ENCODE measurements around the gene ENTHD1.

The ENTHD1 gene

DNA sequence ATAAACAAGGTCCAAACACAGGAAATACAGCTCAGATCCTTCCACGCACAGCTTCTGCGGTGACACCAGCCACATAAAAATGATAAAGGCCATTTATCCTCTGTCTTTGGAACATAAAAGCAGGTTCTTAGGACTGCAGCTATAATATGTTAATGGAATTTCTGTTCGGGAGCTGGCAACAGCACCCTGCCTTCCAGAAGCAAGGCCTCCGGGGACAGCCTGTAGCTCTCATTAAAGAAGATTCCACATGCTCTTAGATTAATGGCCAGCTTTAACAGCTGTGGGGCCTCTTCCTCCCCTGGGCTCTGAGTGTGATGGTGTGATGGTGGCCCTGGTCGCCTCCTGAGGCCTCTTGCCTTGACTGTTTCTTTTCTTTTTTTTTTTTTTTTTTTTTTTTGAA, 185.7 kb downstream of the ENTHD1 start:
- no peak overlapping the region for H3K9ac ChIP-seq (ENCODE audit: insufficient read length)
- TF ChIP-seq EZH2 (IDR thresholded peaks at IDR 0.05) (no peak), POLR2AphosphoS5 (IDR thresholded peaks at IDR 0.05; ENCODE audit: borderline replicate concordance, low read depth, low read length) (no peak), FOXP2 (optimal IDR thresholded peaks at IDR 0.05; ENCODE audit: control extremely low read depth, extremely low read length, insufficient read depth) (no peak)
- H3K9me3 ChIP-seq (ENCODE audit: low read depth, low read length): no peaks in the 10 kb centered on the region
- H3K4me3 ChIP-seq: no peak overlapping the region
- no peak for DNase-seq (ENCODE audit: low read depth, low spot score)
- H3K36me3 ChIP-seq (ENCODE audit: insufficient read depth, low read length): no peaks in the 10 kb centered on the region
- H3K27ac ChIP-seq: peak overlapping the region; percentile 72

DNA sequence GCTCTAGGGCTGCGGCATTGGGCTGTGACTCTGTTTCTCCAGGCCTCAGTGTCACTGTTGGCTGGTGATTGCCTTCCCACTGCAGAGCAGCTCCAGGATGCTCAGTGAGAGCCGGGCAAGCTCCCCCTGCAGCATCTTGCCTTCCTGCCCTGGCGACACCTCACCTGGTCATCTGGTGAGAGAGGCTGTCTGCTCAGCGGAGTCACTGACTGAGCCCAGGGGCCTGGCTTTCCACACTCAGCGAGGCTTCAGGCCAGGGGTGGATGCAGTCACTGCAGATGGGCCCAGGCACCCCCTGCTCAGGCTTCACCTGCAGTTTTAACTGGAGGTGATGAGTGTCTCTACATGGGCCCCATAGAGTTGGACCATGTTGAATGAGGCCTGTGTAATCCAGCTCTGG, 186.2 kb downstream of the ENTHD1 start:
- no peaks in the 10 kb centered on the region for H3K36me3 ChIP-seq (ENCODE audit: insufficient read depth, low read length)

DNA sequence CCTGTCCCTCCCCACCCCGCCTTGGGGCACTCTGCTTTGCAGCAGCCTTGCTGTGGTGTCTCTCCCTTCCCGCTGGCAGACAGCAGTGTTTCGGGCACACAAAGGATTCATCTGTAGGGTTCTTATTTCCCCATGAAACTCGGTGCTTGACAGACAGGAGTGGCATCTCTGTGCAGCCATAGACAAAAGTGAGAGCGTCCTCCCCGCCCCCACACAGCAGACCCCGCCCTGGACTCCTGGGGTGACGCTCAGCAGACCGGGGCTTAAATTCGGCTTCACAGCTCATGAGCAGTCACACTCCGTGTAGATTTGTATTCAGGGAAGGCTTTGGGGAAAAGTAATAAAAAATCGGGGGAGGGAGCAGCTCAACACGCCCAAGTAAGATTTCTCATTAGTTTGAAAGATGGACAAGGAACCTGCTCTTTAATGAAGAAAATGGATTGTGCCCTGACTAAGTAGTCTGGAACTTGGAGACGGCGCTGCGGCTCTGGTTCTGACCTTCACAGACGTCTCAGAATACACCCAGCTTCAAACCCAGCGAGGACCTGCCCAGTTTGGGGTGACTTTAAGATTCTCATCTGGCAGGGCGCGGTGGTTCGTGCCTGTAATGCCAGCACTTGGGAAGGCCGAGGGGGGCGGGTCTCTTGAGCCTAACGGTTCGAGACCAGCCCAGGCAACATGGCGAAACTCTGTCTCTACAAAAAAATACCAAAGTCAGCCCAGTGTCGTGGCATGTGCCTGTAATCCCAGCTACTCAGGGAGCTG, 187.0 kb downstream of the ENTHD1 start:
- Histone ChIP-seq H3K9me3 (ENCODE audit: low read depth, low read length) (no peaks in the 10 kb centered on the region), H3K27ac (peak overlapping the region; percentile 72), H3K9ac (ENCODE audit: insufficient read length) (no peak overlapping the region), H3K36me3 (ENCODE audit: insufficient read depth, low read length) (no peaks in the 10 kb centered on the region), H3K4me3 (no peak overlapping the region)
- TF ChIP-seq POLR2AphosphoS5 (IDR thresholded peaks at IDR 0.05; ENCODE audit: borderline replicate concordance, low read depth, low read length) (no peak), EZH2 (IDR thresholded peaks at IDR 0.05) (no peak), FOXP2 (optimal IDR thresholded peaks at IDR 0.05; ENCODE audit: control extremely low read depth, extremely low read length, insufficient read depth) (no peak)
- DNase-seq (ENCODE audit: low read depth, low spot score): no peak

More for the DNA sequence above, 186.2 kb downstream of the ENTHD1 start:
- no peak overlapping the region for H3K9ac ChIP-seq (ENCODE audit: insufficient read length)
- TF ChIP-seq POLR2AphosphoS5 (IDR thresholded peaks at IDR 0.05; ENCODE audit: borderline replicate concordance, low read depth, low read length): no peak
- TF ChIP-seq FOXP2 (optimal IDR thresholded peaks at IDR 0.05; ENCODE audit: control extremely low read depth, extremely low read length, insufficient read depth): no peak
- TF ChIP-seq EZH2 (IDR thresholded peaks at IDR 0.05): no peak
- H3K4me3 ChIP-seq: no peak overlapping the region
- no peak for DNase-seq (ENCODE audit: low read depth, low spot score)
- H3K27ac ChIP-seq: peak overlapping the region; percentile 72
- H3K9me3 ChIP-seq (ENCODE audit: low read depth, low read length): no peaks in the 10 kb centered on the region

DNA sequence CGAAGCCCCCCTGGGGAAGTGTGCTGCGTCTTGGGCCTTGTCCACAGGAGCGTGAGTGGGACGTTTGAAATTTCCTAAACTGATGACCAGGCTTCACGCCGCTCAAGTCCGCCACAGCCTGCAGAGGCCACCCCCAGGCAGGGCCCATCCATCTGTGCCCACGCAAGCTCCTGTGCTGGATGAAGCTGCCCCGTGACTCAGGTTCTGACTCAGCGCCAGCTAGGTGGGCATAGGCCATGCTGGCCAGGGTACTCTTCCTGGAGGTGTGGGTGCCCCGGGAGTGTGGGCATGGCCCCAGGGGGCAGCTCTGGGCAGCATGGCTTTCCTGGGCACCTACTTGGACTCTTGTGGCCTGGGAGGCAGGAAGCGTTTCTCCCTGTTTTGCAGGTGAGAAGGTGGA, 188.2 kb downstream of the ENTHD1 start:
- no peak overlapping the region for H3K9ac ChIP-seq (ENCODE audit: insufficient read length)

DNA sequence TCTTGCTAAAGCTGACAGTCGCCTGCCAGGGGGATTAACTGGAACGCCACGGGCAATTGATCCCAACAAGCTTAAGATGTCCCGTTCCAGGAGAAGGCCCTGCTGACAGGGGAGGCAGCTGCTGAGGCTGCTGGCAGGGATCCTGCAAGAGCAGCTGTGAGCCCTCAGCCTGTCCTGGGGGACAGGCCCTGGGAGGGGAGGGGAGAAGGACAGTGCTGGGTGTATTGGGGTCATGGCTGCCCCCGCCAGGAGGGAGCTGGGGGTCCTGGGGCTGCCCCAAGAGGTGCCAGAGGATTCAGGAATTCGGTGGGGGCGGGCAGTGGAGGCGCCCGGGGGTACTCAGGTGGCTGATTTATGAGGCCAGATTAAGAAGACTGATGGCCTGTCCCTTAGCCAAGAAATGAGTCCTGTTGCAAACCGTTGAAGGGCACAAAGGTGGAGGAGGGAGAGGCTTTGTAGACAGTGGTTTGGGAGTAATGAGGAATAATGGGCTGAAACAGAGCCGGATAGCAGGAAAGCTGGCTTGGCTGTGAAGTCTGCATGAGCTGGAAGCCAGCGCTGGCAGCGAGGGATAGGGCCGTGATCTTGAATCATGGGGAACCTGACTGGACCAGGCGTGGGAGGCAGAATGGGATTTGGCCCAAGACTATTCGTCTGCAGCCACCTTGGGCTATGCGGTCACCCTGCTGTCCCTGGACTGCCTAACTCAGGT, 189.5 kb downstream of the ENTHD1 start:
- Histone ChIP-seq H3K27ac (no peak overlapping the region), H3K4me3 (no peak overlapping the region), H3K9ac (ENCODE audit: insufficient read length) (no peak overlapping the region), H3K36me3 (ENCODE audit: insufficient read depth, low read length) (no peaks in the 10 kb centered on the region), H3K9me3 (ENCODE audit: low read depth, low read length) (no peaks in the 10 kb centered on the region)
- no peak for TF ChIP-seq EZH2 (IDR thresholded peaks at IDR 0.05)
- TF ChIP-seq FOXP2 (optimal IDR thresholded peaks at IDR 0.05; ENCODE audit: control extremely low read depth, extremely low read length, insufficient read depth): no peak
- no peak for DNase-seq (ENCODE audit: low read depth, low spot score)

More for the DNA sequence above, 188.2 kb downstream of the ENTHD1 start:
- Histone ChIP-seq H3K27ac (no peak overlapping the region), H3K4me3 (no peak overlapping the region), H3K36me3 (ENCODE audit: insufficient read depth, low read length) (no peaks in the 10 kb centered on the region), H3K9me3 (ENCODE audit: low read depth, low read length) (no peaks in the 10 kb centered on the region)
- TF ChIP-seq FOXP2 (optimal IDR thresholded peaks at IDR 0.05; ENCODE audit: control extremely low read depth, extremely low read length, insufficient read depth): no peak
- no peak for TF ChIP-seq POLR2AphosphoS5 (IDR thresholded peaks at IDR 0.05; ENCODE audit: borderline replicate concordance, low read depth, low read length)
- no peak for TF ChIP-seq EZH2 (IDR thresholded peaks at IDR 0.05)
- DNase-seq (ENCODE audit: low read depth, low spot score): no peak

DNA sequence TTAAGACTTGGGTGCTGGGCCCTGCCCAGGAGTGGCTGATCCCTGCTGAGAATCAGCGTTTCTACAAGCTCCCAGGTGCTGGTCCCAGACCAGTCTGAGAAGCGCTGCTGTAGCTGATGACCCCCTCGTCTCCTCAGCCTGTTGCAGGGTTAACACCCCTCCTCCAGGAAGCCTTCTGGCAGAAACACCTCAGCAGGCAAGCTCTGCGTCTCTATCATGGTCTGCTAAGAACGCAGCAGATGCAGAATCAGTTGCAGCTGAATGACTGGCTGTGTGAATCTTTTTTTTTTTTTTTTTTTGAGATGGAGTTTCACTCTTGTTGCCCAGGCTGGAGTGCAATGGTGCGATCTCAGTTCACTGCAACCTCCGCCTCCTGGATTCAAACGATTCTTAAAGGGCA, 190.5 kb downstream of the ENTHD1 start:
- H3K9me3 ChIP-seq (ENCODE audit: low read depth, low read length): no peaks in the 10 kb centered on the region
- H3K27ac ChIP-seq: no peak overlapping the region
- DNase-seq (ENCODE audit: low read depth, low spot score): no peak
- TF ChIP-seq FOXP2 (optimal IDR thresholded peaks at IDR 0.05; ENCODE audit: control extremely low read depth, extremely low read length, insufficient read depth): no peak
- no peak for TF ChIP-seq EZH2 (IDR thresholded peaks at IDR 0.05)
- TF ChIP-seq POLR2AphosphoS5 (IDR thresholded peaks at IDR 0.05; ENCODE audit: borderline replicate concordance, low read depth, low read length): no peak
- H3K4me3 ChIP-seq: no peak overlapping the region
- H3K9ac ChIP-seq (ENCODE audit: insufficient read length): no peak overlapping the region
- H3K36me3 ChIP-seq (ENCODE audit: insufficient read depth, low read length): no peaks in the 10 kb centered on the region

DNA sequence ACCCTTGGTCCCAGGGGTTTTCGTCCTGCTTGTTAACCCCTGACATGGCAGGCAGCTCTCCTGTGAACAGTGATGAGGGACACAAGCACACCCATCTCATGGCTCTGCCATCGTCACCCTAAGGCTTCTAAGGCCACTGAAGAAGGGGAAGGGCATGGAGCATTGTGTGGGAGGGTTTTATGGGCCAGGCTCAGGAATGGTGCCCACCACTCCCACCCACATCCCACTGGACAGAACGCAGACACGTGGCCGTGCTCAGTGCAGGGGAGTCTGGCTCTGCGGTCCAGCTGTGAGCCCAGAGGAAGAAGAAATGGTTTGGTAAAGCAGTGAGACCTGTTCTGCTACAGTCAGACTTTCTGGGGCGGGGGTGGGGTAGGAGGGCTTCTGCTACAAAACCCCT, 193.0 kb downstream of the ENTHD1 start:
- Histone ChIP-seq H3K9ac (ENCODE audit: insufficient read length) (no peak overlapping the region), H3K27ac (0 out of 2 replicates have a peak overlapping the region, but pooled peaks have one; percentile 28), H3K36me3 (ENCODE audit: insufficient read depth, low read length) (no peaks in the 10 kb centered on the region), H3K9me3 (ENCODE audit: low read depth, low read length) (no peaks in the 10 kb centered on the region), H3K4me3 (no peak overlapping the region)
- no peak for TF ChIP-seq EZH2 (IDR thresholded peaks at IDR 0.05)
- TF ChIP-seq POLR2AphosphoS5 (IDR thresholded peaks at IDR 0.05; ENCODE audit: borderline replicate concordance, low read depth, low read length): no peak
- no peak for TF ChIP-seq FOXP2 (optimal IDR thresholded peaks at IDR 0.05; ENCODE audit: control extremely low read depth, extremely low read length, insufficient read depth)
- no peak for DNase-seq (ENCODE audit: low read depth, low spot score)

DNA sequence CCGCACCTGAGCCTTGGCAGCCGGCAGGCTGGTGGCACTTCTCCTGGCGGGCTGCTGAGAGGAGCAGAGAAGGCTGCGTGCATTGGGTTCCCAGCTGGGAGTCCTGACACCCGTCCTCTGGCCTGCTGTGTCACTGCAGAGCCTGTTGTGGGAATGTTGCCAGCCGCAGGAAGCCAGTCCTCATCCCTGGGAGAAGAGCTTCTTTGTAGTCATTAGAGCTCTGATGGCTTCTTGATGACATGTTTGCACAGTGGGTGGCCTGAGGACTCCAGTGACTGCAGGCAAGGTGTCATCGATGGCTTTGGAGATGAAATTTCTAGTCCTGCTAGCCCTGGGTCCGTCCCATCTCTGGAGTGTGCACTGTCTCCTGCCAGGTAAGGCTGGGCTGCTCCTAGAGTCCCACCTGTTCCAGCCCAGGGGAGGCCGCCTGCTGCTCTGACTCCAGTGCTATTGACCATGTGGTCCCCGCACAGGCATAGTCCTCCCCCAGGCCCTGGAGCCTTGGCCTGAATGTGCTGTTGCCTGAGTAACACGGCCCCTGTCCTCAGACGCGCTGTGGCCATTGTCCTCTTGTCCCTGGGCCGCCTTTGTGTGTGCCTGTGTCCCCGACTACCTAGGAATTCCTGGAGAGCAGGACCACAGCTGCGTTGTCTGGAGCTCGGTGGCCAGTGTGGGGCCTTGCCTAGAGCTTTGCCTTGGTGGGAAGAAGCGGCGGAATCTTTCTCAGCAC, 193.8 kb downstream of the ENTHD1 start:
- Histone ChIP-seq H3K27ac (no peak overlapping the region), H3K9me3 (ENCODE audit: low read depth, low read length) (no peaks in the 10 kb centered on the region), H3K36me3 (ENCODE audit: insufficient read depth, low read length) (no peaks in the 10 kb centered on the region), H3K4me3 (no peak overlapping the region), H3K9ac (ENCODE audit: insufficient read length) (no peak overlapping the region)
- DNase-seq (ENCODE audit: low read depth, low spot score): no peak
- TF ChIP-seq EZH2 (IDR thresholded peaks at IDR 0.05) (no peak), POLR2AphosphoS5 (IDR thresholded peaks at IDR 0.05; ENCODE audit: borderline replicate concordance, low read depth, low read length) (no peak), FOXP2 (optimal IDR thresholded peaks at IDR 0.05; ENCODE audit: control extremely low read depth, extremely low read length, insufficient read depth) (no peak)
